ENCODE results near the gene ENKD1.
"Not testable (repeated sequence)": the region's sequence is repeated elsewhere in the genome, so short reads cannot be mapped to it uniquely, and the experiment has no call there.

The ENKD1 gene

DNA sequence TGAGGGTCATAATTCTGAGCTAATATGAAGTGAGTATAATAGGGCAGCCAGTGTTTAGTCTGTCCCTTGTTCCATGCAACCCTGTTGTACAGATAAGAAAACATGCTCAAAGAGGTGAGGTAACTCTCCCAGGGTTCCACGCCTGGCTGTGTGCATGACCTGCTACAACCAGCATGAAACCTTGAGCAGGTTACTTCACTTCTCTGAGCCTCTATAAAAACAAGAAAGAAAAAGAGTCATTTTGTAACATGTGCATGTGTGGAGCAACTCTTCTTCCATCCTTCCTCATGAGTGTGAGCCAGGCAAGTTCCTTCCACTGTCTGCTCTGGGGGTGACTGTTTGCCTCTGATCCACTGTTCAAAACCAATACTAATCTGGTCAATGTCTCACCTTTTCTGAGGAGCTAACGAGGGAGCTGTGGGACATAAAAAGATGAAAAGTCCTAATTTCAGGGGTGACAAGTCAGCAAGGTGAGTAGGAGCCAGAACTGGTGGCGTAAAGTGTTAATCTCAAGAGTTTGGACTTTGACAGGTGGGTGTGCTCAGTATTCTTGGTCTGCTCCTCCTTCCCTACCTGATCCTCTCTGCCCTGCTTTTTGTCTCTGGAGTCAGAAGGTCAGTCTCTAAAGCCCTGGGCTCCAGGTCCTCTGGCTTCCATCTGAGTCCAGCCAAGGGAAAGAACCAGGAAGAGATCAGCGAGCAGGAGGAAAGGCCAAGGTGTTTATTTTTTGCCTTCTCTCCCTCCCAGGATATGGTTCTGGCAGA is 31.1 kb upstream of the ENKD1 start:
- ATAC-seq (replicated peaks) = no peak

DNA sequence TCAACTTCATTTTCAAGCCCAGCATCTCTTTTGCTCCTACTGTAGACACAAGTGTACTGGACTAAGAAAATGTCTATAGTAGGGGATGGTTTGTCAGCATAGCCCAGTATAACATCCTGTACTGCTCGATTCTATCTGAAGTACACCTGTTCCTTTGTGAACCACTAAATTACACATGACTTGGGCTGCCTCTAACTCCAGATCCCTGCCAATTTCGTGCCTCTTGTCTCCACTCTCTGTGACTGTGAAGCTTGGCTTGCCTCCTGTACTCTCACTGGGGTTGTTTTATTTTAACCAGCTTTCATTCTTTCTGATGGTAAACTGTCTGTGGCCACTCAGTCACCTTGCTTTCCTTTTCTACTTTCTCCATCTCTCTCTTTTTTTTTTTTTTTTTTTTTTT is 28.1 kb upstream of the ENKD1 start:
- H3K27me3 Mint-ChIP-seq = no peaks in the 10 kb centered on the region
- DNase-seq (no peak), ATAC-seq (replicated peaks) (no peak)
- peaks cover 5 to 35% of the 10 kb centered on the region in 2 donors for H3K4me1 Mint-ChIP-seq
- H3K36me3 Mint-ChIP-seq = peaks cover 10 to 25% of the 10 kb centered on the region in 2 donors
- H3K27ac Mint-ChIP-seq = no peak overlapping the region
- H3K4me3 Mint-ChIP-seq = no peak overlapping the region
- H3K9me3 Mint-ChIP-seq = no peaks in the 10 kb centered on the region

More for the DNA sequence above, 31.1 kb upstream of the ENKD1 start:
- peaks cover 6 to 17% of the 10 kb centered on the region in 2 donors for H3K36me3 Mint-ChIP-seq
- H3K4me3 Mint-ChIP-seq = no peak overlapping the region
- peaks cover 0 to 19% of the 10 kb centered on the region in 2 donors for H3K4me1 Mint-ChIP-seq
- no peak for DNase-seq
- no peaks in the 10 kb centered on the region for H3K27me3 Mint-ChIP-seq
- H3K27ac Mint-ChIP-seq = no peak overlapping the region
- no peaks in the 10 kb centered on the region for H3K9me3 Mint-ChIP-seq

DNA sequence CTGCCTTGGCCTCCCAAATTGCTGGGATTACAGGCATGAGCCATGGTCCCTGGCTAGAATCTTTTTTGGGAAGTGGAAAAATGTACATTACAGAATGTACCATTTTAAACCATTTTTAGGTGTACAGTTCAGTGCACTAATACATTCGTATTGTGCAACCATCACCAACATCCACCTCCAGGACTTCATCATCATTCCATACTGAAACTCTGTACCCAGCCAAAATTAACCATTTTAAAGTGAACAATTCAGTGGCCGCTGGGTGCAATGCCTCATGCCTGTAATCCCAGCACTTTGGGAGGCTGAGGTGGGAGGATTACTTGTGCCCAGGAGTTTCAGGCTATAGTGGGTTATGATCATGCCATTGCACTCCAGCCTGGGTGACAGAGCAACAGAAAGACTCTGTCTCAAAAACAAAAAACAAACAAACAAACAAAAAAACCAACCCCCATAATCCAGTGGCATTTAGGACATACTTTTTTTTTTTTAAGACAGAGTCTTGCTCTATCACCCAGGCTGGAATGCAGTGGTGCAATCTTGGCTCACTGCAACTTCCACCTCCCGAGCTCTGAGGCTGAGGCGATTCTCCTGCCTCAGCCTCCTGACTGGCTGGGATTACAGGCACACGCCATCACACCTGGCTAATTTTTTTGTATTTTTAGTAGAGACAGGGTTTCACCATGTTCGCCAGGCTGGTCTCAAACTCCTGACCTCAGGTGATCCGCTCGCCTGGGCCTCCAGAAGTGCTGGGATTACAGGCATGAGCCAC is 27.2 kb upstream of the ENKD1 start:
- DNase-seq; H3K27me3 Mint-ChIP-seq; H3K27ac Mint-ChIP-seq; H3K4me3 Mint-ChIP-seq; H3K9me3 Mint-ChIP-seq; ATAC-seq (replicated peaks): not testable (repeated sequence)
- Mint-ChIP-seq H3K4me1 (peaks cover 5 to 35% of the 10 kb centered on the region in 2 donors), H3K36me3 (peaks cover 10 to 23% of the 10 kb centered on the region in 2 donors)

DNA sequence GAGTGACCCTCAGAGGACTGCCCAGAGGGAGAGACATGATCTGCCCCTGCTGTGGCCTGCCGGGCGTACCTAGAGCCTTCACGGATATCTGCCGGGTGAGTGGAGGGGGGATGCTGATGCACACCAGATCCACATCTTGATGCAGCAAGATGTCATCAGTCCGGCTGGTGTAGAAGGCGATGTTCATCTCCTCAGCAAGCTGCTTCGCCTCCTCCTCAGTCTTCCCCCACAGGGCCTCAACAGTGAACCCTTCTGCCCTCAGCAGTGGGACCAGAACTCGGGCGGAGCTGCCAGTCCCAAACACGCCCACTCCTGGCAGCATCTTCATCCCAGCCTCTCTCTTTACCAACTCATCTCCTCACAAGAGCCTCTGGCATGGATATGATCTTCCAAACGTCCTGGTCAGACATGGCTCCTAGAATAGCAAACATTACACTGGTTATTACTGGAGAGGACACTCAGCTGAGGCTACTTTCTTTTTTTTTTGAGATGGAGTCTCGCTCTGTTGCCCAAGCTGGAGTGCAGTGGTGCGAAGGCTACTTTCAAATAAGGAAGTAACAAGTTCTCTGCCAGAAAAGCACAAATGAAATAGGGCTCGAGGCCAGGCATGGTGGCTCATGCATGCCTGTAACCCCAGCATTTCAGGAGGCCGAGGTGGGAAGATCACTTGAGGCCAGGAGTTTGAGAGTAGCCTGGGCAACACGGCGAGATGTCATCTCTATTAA is 19.0 kb upstream of the ENKD1 start:
- peak; percentile 83 to 94 for ATAC-seq (replicated peaks)

DNA sequence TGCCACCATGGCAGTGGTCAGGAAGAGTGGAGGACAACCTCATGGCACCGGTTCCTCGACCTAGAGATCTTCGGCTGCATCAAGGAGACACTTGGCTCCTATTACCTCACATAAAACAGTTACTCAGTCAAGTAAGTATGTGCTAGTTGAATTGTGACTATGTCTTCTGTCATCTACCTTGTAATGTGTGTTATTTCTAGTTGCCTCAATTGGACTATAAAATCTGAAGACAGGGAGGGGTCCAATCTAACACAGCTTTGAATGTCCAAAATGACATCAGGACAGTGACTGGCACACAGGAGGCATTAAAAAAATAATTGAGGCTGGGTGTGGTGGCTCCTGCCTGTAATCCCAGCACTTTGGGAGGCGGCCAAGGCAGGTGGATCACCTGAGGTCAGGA is 17.2 kb upstream of the ENKD1 start:
- Mint-ChIP-seq H3K4me3 (no peak overlapping the region), H3K9me3 (no peaks in the 10 kb centered on the region), H3K36me3 (peaks cover 19 to 34% of the 10 kb centered on the region in 2 donors), H3K27me3 (no peaks in the 10 kb centered on the region), H3K4me1 (peaks cover 15 to 23% of the 10 kb centered on the region in 2 donors), H3K27ac (no peak overlapping the region)
- DNase-seq (no peak), ATAC-seq (replicated peaks) (no peak)

More for the DNA sequence above, 19.0 kb upstream of the ENKD1 start:
- Mint-ChIP-seq H3K9me3 (no peaks in the 10 kb centered on the region), H3K27ac (peak overlapping the region; percentile 62), H3K4me3 (no peak overlapping the region), H3K4me1 (peaks cover 16 to 23% of the 10 kb centered on the region in 2 donors), H3K27me3 (no peaks in the 10 kb centered on the region), H3K36me3 (peaks cover 17 to 34% of the 10 kb centered on the region in 2 donors)
- DNase-seq = no peak

DNA sequence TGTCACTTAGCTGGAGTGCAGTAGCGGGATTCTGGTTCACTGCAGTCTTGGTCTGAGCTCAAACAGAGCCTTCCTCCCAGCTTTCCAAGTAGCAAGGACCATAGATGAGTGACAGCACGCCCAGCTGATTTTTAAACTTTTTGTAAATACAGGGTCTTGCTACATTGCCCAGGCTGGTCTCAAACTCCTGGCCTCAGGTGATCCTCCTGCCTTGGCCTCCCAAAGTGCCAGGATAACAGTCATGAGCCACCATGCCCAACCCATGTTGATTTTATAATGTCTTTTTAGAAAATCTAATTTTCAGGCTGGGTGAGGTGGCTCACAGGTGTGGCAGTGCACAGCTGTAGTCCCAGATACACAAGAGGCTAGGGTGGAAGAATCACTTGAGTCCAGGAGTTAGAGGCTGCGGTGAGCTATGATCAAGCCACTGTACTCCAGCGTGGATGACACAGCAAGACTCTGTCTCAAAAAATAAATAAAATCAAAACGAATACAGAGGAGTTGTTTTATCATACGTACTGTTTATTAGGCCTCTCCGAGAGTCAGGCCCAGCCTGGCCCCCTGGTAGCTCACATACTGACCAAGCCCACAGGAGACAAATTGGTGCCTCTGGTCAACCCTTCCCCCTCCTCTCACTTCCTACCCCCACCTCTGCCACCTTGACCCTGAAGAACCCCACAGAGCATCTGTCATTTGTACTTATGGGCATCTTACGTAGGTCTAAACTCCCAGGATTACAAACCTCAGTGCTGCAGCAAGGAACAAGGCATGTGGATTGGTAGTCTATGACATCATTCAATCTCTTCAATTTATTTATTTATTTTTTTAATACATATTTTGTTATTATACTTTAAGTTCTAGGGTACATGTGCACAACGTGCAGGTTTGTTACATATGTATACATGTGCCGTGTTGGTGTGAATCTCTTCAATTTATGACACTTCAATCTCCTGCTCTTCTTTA is 13.7 kb upstream of the ENKD1 start:
- no peaks in the 10 kb centered on the region for H3K27me3 Mint-ChIP-seq
- H3K27ac Mint-ChIP-seq = peak overlapping the region; percentile 2
- peaks cover 17 to 35% of the 10 kb centered on the region in 2 donors for H3K36me3 Mint-ChIP-seq
- peaks cover 4 to 7% of the 10 kb centered on the region in 2 donors for H3K4me1 Mint-ChIP-seq
- no peaks in the 10 kb centered on the region for H3K9me3 Mint-ChIP-seq
- no peak for DNase-seq
- no peak for ATAC-seq (replicated peaks)
- H3K4me3 Mint-ChIP-seq = no peak overlapping the region

DNA sequence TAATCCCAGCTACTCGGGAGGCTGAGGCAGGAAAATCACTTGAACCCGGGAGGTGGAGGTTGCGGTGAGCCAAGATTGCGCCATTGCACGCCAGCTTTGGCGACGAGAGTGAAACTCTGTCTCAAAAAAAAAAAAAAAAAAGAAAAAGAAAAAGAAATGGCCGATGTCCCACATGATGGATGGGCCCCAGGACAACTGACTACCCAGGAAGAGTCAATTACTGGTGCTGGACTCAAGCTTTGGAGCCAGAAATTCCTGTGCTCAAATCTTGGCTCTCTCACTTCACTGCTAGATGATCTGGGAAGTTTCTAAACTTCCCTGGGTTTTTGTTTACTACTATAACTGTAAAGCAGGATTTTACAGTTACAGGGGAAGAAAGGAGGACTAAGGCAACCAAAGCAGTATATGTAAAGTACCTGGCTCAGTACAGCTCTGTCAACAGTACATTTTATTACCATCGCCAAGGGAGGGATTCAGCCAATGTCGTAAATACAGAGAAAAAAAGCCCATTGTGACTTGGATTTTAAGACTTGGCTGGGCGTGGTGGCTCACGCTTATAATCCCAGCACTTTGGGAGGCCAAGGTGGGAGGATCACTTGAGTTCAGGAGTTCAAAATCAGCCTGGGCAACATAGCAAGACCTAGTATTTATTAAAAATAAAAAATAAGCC is 11.9 kb upstream of the ENKD1 start:
- ATAC-seq (replicated peaks) = no peak
- Mint-ChIP-seq H3K27me3 (no peaks in the 10 kb centered on the region), H3K4me1 (peaks cover 12 to 19% of the 10 kb centered on the region in 2 donors), H3K9me3 (no peaks in the 10 kb centered on the region), H3K27ac (no peak overlapping the region), H3K36me3 (peaks cover 13 to 42% of the 10 kb centered on the region in 2 donors), H3K4me3 (no peak overlapping the region)
- no peak for DNase-seq

DNA sequence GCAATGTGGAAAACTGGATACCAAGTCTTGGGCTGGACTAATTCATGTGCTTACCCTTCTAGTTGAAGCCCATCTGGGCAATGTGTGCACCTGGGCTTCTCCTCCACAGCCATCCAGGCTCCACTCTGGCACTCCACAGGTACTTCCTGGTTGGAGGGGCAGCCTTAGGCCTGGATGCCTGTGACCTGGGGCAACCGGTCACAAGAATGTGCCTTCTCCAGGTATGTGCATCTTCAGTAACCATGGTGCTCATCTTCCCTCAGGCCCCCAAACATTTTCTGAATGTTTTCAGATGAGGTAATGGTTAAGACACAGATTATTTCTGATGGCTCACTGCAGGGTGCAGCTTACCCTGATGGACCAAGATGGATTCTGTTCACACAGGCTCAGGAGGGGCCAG is 11.2 kb upstream of the ENKD1 start:
- Mint-ChIP-seq H3K4me1 (peaks cover 14 to 27% of the 10 kb centered on the region in 2 donors), H3K9me3 (no peaks in the 10 kb centered on the region), H3K36me3 (peaks cover 12 to 39% of the 10 kb centered on the region in 2 donors), H3K27me3 (no peaks in the 10 kb centered on the region), H3K4me3 (no peak overlapping the region), H3K27ac (no peak overlapping the region)
- ATAC-seq (replicated peaks) (no peak), DNase-seq (no peak)

DNA sequence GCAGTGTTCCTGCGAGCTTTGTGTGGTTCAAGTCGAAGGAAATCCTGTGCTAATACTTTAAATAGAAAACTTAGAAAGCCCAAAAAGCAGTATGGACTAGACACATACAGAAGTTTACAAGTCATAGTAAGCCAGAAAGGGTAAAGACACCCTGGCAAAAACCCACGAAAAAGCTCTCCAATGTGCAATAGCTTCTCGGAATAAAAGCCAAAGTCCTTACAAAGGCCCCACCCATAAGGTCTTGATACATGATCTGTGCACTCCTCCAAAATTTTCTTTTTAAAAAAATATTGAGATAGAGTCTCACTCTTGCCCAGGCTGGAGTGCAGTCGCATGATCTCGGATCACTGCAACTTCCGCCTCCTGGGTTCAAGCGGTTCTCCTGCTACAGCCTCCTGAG is 10.4 kb upstream of the ENKD1 start:
- Mint-ChIP-seq H3K9me3 (no peaks in the 10 kb centered on the region), H3K4me1 (peaks cover 20 to 33% of the 10 kb centered on the region in 2 donors), H3K4me3 (no peak overlapping the region), H3K27ac (no peak overlapping the region), H3K36me3 (peaks cover 10 to 35% of the 10 kb centered on the region in 2 donors), H3K27me3 (no peaks in the 10 kb centered on the region)
- no peak for ATAC-seq (replicated peaks)
- DNase-seq = no peak

DNA sequence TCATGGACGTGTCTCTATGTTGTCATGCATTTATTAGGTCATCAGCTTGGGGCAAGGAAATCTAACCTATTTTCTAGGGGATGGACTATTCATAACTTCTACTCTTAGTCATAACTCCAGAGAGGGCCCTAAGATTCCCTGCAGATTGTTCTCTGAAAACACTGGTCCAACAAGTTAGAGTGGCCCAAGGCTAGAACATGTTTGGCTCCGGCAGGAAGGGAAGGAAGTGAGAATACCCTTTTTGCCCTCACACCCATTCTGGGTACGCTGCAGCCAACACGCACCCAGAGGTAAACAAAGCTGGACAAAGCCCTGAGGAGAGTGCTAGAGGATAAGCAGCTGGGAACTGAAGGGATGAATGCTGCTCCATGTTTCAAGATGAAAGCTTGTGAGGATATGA is 10.0 kb upstream of the ENKD1 start:
- Mint-ChIP-seq H3K36me3 (peaks cover 10 to 32% of the 10 kb centered on the region in 2 donors), H3K27me3 (no peaks in the 10 kb centered on the region), H3K27ac (no peak overlapping the region), H3K4me3 (no peak overlapping the region), H3K9me3 (no peaks in the 10 kb centered on the region), H3K4me1 (peaks cover 20 to 33% of the 10 kb centered on the region in 2 donors)
- no peak for DNase-seq
- no peak for ATAC-seq (replicated peaks)

DNA sequence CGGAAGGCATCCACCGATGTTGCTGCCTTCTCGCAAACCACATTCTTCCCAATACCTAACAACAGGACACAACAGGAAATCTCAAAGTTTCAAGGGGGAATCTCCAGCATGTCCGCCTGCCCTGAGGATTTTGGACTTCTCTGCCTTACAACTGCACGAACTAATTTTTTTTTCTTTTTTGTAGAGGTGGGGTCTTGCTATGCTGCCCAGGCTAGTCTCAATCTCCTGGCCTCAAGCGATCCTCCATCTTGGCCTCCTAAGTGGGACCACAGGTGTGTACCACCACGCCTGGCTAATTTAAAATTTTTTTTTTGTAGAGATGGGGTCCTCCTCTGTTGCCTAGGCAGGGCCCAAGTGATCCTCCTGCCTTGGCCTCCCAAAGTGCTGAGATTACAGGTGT is 9.4 kb upstream of the ENKD1 start:
- peaks cover 20 to 33% of the 10 kb centered on the region in 2 donors for H3K4me1 Mint-ChIP-seq
- DNase-seq (no peak), ATAC-seq (replicated peaks) (no peak)
- no peaks in the 10 kb centered on the region for H3K9me3 Mint-ChIP-seq
- no peak overlapping the region for H3K27ac Mint-ChIP-seq
- no peak overlapping the region for H3K4me3 Mint-ChIP-seq
- H3K36me3 Mint-ChIP-seq = peaks cover 8 to 32% of the 10 kb centered on the region in 2 donors
- H3K27me3 Mint-ChIP-seq = no peaks in the 10 kb centered on the region

DNA sequence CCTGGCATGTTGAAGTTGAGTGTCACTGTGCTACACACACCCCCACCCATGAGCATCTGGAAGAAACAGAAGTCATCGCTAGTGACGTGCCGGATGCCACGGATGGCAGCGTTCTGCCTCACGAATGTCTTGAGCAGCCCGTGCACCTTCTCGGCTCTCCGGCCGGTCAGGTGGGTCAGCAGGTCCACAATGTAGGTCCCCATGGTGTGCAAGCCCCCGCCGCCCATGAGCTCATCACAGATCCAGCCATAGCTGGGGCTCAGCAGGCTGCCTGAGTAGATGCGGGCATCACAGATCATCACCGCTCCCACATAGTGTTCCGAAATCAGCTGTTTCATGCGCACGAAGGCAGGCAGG is 9.0 kb upstream of the ENKD1 start:
- Mint-ChIP-seq H3K36me3 (peaks cover 8 to 31% of the 10 kb centered on the region in 2 donors), H3K4me1 (peaks cover 20 to 33% of the 10 kb centered on the region in 2 donors), H3K9me3 (no peaks in the 10 kb centered on the region), H3K27ac (no peak overlapping the region), H3K27me3 (no peaks in the 10 kb centered on the region), H3K4me3 (no peak overlapping the region)
- ATAC-seq (replicated peaks) = no peak
- no peak for DNase-seq
